GM23338 (cell line): ENCODE measurements around the gene NPDC1. TPM values are rescaled to one million over a fixed set of nuclear protein-coding genes. Genes with fewer than 3 reads are reported as not detected.

ENCODE experiments used
- ATAC-seq: fragments of 200-7000 bp; cut with Tn5 transposase; 3 replicates; pipeline ENCODE4 v1.9.1; 2020
- DNase-seq: peaks from one replicate; pipeline ENCODE4 v3.0.0-alpha.2; 2015; ENCODE audit warnings: low spot score
- H2AFZ ChIP-seq: fragments of 200-600 bp; sonication (generic); 2 replicates; pipeline ENCODE4 v1.8.0; 2016; ENCODE audit warnings: antibody characterized with exemption, mild to moderate bottlenecking, moderate library complexity
- H3F3A ChIP-seq: fragments of 200-600 bp; sonication (generic); replicated peaks from 2 replicates; pipeline ENCODE4 v1.8.0; 2017; ENCODE audit warnings: antibody characterized with exemption, mixed run types, low read depth
- H3K27ac ChIP-seq: fragments of 200-600 bp; sonication (generic); 2 replicates; pipeline ENCODE4 v1.6.1; 2016; ENCODE audit warnings: low read depth
- H3K27me3 ChIP-seq: fragments of 200-600 bp; sonication (generic); 2 replicates; pipeline ENCODE4 v1.8.0; 2016; ENCODE audit warnings: mild to moderate bottlenecking, mixed run types, moderate library complexity; ENCODE audit not compliant: insufficient read depth
- H3K36me3 ChIP-seq: fragments of 200-600 bp; sonication (generic); 2 replicates; pipeline ENCODE4 v1.8.0; 2016; ENCODE audit warnings: mild to moderate bottlenecking; ENCODE audit not compliant: insufficient read depth
- H3K4me1 ChIP-seq: fragments of 200-600 bp; sonication (generic); 2 replicates; pipeline ENCODE4 v1.8.0; 2016; ENCODE audit warnings: mild to moderate bottlenecking, moderate library complexity; ENCODE audit not compliant: insufficient read depth
- H3K4me2 ChIP-seq: fragments of 200-600 bp; sonication (generic); 2 replicates; pipeline ENCODE4 v1.7.1; 2017; ENCODE audit warnings: mixed run types
- H3K4me3 ChIP-seq: fragments of 200-600 bp; sonication (generic); 2 replicates; pipeline ENCODE4 v1.6.1; 2016; ENCODE audit warnings: mixed run types
- H3K79me2 ChIP-seq: fragments of 200-600 bp; sonication (generic); replicated peaks from 2 replicates; pipeline ENCODE4 v1.8.0; 2017; ENCODE audit warnings: mild to moderate bottlenecking; ENCODE audit not compliant: insufficient read depth
- H3K9me2 ChIP-seq: fragments of 200-600 bp; sonication (generic); 2 replicates; pipeline ENCODE4 v1.8.0; 2017; ENCODE audit not compliant: insufficient read depth
- H4K20me1 ChIP-seq: fragments of 200-600 bp; sonication (generic); replicated peaks from 2 replicates; pipeline ENCODE4 v1.8.0; 2017; ENCODE audit warnings: mild to moderate bottlenecking; ENCODE audit not compliant: insufficient read depth
- H3K27ac Mint-ChIP-seq: 2 replicates; pipeline ENCODE4 v1.8.0; 2020; ENCODE audit warnings: inconsistent platforms, mild to moderate bottlenecking, moderate library complexity, mixed read lengths
- H3K27me3 Mint-ChIP-seq: 3 replicates; pipeline ENCODE4 v1.8.0; 2022; ENCODE audit warnings: low read depth, mild to moderate bottlenecking, moderate library complexity, mixed read lengths, inconsistent platforms; ENCODE audit not compliant: insufficient read depth, poor library complexity
- H3K36me3 Mint-ChIP-seq: 3 replicates; pipeline ENCODE4 v1.8.0; 2021; ENCODE audit warnings: low read depth, mild to moderate bottlenecking, inconsistent platforms, moderate library complexity, mixed read lengths
- H3K4me1 Mint-ChIP-seq: 3 replicates; pipeline ENCODE4 v1.8.0; 2020; ENCODE audit warnings: mild to moderate bottlenecking, inconsistent platforms, mixed read lengths
- H3K4me3 Mint-ChIP-seq: 3 replicates; pipeline ENCODE4 v1.8.0; 2021; ENCODE audit warnings: moderate library complexity, mild to moderate bottlenecking, inconsistent platforms, mixed read lengths
- H3K9me3 Mint-ChIP-seq: 3 replicates; pipeline ENCODE4 v1.8.0; 2020; ENCODE audit warnings: moderate library complexity, mild to moderate bottlenecking, inconsistent platforms, mixed read lengths
- CREB1 ChIP-seq: fragments of 250-450 bp; sonication (Bioruptor Pico); IDR thresholded peaks from 2 replicates; pipeline ENCODE4 v1.5.0; 2020; ENCODE audit warnings: low read depth, mild to moderate bottlenecking, moderate library complexity
- EZH2 ChIP-seq: fragments of 200-600 bp; sonication (generic); IDR thresholded peaks from one replicate; pipeline ENCODE4 v1.8.0; 2017; ENCODE audit warnings: antibody characterized with exemption, mild to moderate bottlenecking, low read depth; ENCODE audit not compliant: unreplicated experiment
- EZH2phosphoT487 ChIP-seq: fragments of 200-600 bp; sonication (generic); IDR thresholded peaks from one replicate; pipeline ENCODE4 v1.8.1; 2018; ENCODE audit warnings: antibody characterized with exemption; ENCODE audit not compliant: unreplicated experiment
- JUNB ChIP-seq: IDR thresholded peaks from one replicate; pipeline ENCODE4 v1.6.1; 2016; ENCODE audit warnings: antibody characterized with exemption; ENCODE audit not compliant: unreplicated experiment
- NANOG ChIP-seq: IDR thresholded peaks from 2 replicates; pipeline ENCODE4 v1.6.1; 2016; ENCODE audit warnings: antibody characterized with exemption, borderline replicate concordance
- POLR2AphosphoS5 ChIP-seq: IDR thresholded peaks from 2 replicates; pipeline ENCODE4 v1.6.1; 2016; ENCODE audit warnings: antibody characterized with exemption, low read depth
- STAT1 ChIP-seq: IDR thresholded peaks from one replicate; pipeline ENCODE4 v1.6.1; 2016; ENCODE audit warnings: antibody characterized with exemption; ENCODE audit not compliant: unreplicated experiment
- ZNF114 ChIP-seq: fragments of 250-450 bp; sonication (Bioruptor Pico); IDR thresholded peaks from 2 replicates; pipeline ENCODE4 v1.5.0; 2020; ENCODE audit warnings: mild to moderate bottlenecking, moderate library complexity
- ZNF331 ChIP-seq: fragments of 250-450 bp; sonication (Bioruptor Pico); IDR thresholded peaks from 2 replicates; pipeline ENCODE4 v1.5.0; 2020; ENCODE audit warnings: low read depth, mild to moderate bottlenecking, moderate library complexity
- polyA plus RNA-seq: library from polyadenylated mRNA; unstranded; fragments of >200 nt; fragmentation: Nextera tagmentation; extraction: Ambion mirVana; gene quantifications from 2 replicates; pipeline ENCODE4 v1.2.1, GENCODE V29; 2016
- total RNA-seq: library from RNA; depleted of rRNA; stranded (reverse); fragments of >200 nt; shearing (Covaris generic); gene quantifications from 2 replicates; pipeline ENCODE4 v1.2.3, GENCODE V29; 2014
- TF ChIP-seq, protein P1 (sequence below): IDR thresholded peaks from 2 replicates; pipeline ENCODE4 v1.6.1; 2016; ENCODE audit warnings: antibody characterized with exemption
- TF ChIP-seq, protein P2 (sequence below): fragments of 250-450 bp; sonication (Bioruptor Pico); IDR thresholded peaks from 2 replicates; pipeline ENCODE4 v1.5.0; 2020; ENCODE audit warnings: mild to moderate bottlenecking, moderate library complexity
- TF ChIP-seq, protein P3 (sequence below), 2 experiments: fragments of 200-600 bp in 1 of 2; sonication (generic) in 1 of 2; conservative IDR thresholded peaks; 2 replicates each; pipeline versions ENCODE4 v1.5.1 to v1.6.1; 2016 to 2017; ENCODE audit warnings: antibody characterized with exemption in 2 of 2, low read depth in 2 of 2, mild to moderate bottlenecking in 2 of 2, moderate library complexity in 1 of 2

The NPDC1 gene
- total and polyA plus RNA-seq, 2 experiments from 2014 or later: 34.3 to 35.5 TPM

DNA sequence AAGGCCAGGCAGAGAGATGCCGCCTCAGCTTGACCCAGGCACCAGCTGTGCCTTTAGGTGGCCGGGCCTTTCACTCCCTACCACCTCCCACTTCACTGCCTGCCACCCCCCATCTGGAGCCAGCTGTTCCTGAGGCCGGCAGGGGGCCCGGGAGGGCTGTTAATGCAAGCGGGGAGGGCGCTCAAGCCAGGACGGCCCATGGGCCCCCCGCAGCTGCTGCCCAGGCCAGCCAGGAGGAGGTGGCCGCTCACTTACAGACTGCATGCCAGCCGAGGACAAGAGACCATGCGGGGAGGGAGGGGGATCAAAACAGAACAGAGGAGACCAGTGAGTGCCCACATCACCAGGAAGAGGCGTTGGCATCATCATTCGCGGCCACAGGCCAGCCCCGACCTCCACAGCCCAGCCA, 22.4 kb downstream of the NPDC1 start:
- no peak overlapping the region for H3K27ac Mint-ChIP-seq
- Histone ChIP-seq H2AFZ (no peak overlapping the region), H3K79me2 (no peaks in the 10 kb centered on the region), H3K4me3 (no peak overlapping the region), H3K27ac (no peak overlapping the region), H3K36me3 (no peaks in the 10 kb centered on the region), H3K9me2 (no peaks in the 10 kb centered on the region), H3K27me3 (peaks cover 14% of the 10 kb centered on the region), H3F3A (0 out of 2 replicates have a peak, but pooled peaks cover 3% of the 10 kb centered on the region), H3K4me2 (no peak overlapping the region), H4K20me1 (no peaks in the 10 kb centered on the region), H3K4me1 (peaks cover 7% of the 10 kb centered on the region; the same call in 1 of the 2 replicates)
- H3K4me1 Mint-ChIP-seq: no peaks in the 10 kb centered on the region; the same call in 2 of the 3 replicates
- no peaks in the 10 kb centered on the region for H3K36me3 Mint-ChIP-seq
- H3K4me3 Mint-ChIP-seq: no peak overlapping the region
- TF ChIP-seq CREB1 (CRISPR knock-in tag) (no peak), EZH2phosphoT487 (no peak)
- TF ChIP-seq, protein P1, sequence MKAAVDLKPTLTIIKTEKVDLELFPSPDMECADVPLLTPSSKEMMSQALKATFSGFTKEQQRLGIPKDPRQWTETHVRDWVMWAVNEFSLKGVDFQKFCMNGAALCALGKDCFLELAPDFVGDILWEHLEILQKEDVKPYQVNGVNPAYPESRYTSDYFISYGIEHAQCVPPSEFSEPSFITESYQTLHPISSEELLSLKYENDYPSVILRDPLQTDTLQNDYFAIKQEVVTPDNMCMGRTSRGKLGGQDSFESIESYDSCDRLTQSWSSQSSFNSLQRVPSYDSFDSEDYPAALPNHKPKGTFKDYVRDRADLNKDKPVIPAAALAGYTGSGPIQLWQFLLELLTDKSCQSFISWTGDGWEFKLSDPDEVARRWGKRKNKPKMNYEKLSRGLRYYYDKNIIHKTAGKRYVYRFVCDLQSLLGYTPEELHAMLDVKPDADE: no peak
- peaks cover 19% of the 10 kb centered on the region for H3K27me3 Mint-ChIP-seq
- no peaks in the 10 kb centered on the region for H3K9me3 Mint-ChIP-seq
- DNase-seq: no peak
- no peak for ATAC-seq

DNA sequence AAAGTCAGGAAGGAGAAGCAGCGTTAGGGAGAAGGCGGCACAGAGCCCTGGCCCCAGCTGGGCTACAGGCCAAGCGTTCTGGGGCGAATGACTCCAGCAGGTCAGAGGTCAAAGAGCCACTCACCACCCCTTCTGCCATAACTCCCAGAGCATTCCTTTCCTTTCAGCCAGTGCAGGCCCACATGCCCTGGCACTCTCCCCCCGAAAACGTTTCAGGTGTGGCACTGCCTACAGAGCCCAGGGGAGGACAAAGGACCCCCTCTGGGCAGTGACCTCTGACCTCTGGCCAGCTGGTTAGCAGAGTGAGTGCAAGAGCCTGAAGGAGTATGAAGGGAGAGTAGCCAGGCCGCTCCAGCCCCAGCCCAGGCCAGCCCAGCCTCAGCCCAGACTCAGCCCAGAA, 22.8 kb downstream of the NPDC1 start:
- Histone ChIP-seq H3K36me3 (no peaks in the 10 kb centered on the region), H3K27me3 (peaks cover 11% of the 10 kb centered on the region), H3K4me3 (no peak overlapping the region), H3K79me2 (no peaks in the 10 kb centered on the region), H2AFZ (no peak overlapping the region), H3K4me2 (no peak overlapping the region), H3F3A (0 out of 2 replicates have a peak, but pooled peaks cover 3% of the 10 kb centered on the region), H3K4me1 (peaks cover 7% of the 10 kb centered on the region; the same call in 1 of the 2 replicates), H3K27ac (no peak overlapping the region), H4K20me1 (no peaks in the 10 kb centered on the region), H3K9me2 (no peaks in the 10 kb centered on the region)
- Mint-ChIP-seq H3K27ac (no peak overlapping the region), H3K9me3 (no peaks in the 10 kb centered on the region), H3K4me3 (no peak overlapping the region), H3K36me3 (no peaks in the 10 kb centered on the region), H3K27me3 (peaks cover 18% of the 10 kb centered on the region), H3K4me1 (no peaks in the 10 kb centered on the region; the same call in 2 of the 3 replicates)
- ATAC-seq: no peak
- no peak for DNase-seq
- TF ChIP-seq POLR2AphosphoS5 (no peak), CREB1 (CRISPR knock-in tag) (no peak), ZNF114 (CRISPR knock-in tag) (no peak), STAT1 (no peak), EZH2phosphoT487 (no peak), JUNB (no peak), ZNF331 (CRISPR knock-in tag) (no peak), EZH2 (no peak), NANOG (no peak)
- TF ChIP-seq, protein P1: no peak
- TF ChIP-seq, protein P2, sequence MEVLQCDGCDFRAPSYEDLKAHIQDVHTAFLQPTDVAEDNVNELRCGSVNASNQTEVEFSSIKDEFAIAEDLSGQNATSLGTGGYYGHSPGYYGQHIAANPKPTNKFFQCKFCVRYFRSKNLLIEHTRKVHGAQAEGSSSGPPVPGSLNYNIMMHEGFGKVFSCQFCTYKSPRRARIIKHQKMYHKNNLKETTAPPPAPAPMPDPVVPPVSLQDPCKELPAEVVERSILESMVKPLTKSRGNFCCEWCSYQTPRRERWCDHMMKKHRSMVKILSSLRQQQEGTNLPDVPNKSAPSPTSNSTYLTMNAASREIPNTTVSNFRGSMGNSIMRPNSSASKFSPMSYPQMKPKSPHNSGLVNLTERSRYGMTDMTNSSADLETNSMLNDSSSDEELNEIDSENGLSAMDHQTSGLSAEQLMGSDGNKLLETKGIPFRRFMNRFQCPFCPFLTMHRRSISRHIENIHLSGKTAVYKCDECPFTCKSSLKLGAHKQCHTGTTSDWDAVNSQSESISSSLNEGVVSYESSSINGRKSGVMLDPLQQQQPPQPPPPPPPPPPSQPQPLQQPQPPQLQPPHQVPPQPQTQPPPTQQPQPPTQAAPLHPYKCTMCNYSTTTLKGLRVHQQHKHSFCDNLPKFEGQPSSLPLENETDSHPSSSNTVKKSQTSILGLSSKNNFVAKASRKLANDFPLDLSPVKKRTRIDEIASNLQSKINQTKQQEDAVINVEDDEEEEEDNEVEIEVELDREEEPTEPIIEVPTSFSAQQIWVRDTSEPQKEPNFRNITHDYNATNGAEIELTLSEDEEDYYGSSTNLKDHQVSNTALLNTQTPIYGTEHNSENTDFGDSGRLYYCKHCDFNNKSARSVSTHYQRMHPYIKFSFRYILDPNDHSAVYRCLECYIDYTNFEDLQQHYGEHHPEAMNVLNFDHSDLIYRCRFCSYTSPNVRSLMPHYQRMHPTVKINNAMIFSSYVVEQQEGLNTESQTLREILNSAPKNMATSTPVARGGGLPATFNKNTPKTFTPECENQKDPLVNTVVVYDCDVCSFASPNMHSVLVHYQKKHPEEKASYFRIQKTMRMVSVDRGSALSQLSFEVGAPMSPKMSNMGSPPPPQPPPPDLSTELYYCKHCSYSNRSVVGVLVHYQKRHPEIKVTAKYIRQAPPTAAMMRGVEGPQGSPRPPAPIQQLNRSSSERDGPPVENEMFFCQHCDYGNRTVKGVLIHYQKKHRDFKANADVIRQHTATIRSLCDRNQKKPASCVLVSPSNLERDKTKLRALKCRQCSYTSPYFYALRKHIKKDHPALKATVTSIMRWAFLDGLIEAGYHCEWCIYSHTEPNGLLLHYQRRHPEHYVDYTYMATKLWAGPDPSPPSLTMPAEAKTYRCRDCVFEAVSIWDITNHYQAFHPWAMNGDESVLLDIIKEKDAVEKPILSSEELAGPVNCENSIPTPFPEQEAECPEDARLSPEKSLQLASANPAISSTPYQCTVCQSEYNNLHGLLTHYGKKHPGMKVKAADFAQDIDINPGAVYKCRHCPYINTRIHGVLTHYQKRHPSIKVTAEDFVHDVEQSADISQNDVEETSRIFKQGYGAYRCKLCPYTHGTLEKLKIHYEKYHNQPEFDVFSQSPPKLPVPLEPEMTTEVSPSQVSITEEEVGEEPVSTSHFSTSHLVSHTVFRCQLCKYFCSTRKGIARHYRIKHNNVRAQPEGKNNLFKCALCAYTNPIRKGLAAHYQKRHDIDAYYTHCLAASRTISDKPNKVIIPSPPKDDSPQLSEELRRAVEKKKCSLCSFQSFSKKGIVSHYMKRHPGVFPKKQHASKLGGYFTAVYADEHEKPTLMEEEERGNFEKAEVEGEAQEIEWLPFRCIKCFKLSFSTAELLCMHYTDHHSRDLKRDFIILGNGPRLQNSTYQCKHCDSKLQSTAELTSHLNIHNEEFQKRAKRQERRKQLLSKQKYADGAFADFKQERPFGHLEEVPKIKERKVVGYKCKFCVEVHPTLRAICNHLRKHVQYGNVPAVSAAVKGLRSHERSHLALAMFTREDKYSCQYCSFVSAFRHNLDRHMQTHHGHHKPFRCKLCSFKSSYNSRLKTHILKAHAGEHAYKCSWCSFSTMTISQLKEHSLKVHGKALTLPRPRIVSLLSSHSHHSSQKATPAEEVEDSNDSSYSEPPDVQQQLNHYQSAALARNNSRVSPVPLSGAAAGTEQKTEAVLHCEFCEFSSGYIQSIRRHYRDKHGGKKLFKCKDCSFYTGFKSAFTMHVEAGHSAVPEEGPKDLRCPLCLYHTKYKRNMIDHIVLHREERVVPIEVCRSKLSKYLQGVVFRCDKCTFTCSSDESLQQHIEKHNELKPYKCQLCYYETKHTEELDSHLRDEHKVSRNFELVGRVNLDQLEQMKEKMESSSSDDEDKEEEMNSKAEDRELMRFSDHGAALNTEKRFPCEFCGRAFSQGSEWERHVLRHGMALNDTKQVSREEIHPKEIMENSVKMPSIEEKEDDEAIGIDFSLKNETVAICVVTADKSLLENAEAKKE (CRISPR knock-in tag): no peak
- TF ChIP-seq, protein P3, sequence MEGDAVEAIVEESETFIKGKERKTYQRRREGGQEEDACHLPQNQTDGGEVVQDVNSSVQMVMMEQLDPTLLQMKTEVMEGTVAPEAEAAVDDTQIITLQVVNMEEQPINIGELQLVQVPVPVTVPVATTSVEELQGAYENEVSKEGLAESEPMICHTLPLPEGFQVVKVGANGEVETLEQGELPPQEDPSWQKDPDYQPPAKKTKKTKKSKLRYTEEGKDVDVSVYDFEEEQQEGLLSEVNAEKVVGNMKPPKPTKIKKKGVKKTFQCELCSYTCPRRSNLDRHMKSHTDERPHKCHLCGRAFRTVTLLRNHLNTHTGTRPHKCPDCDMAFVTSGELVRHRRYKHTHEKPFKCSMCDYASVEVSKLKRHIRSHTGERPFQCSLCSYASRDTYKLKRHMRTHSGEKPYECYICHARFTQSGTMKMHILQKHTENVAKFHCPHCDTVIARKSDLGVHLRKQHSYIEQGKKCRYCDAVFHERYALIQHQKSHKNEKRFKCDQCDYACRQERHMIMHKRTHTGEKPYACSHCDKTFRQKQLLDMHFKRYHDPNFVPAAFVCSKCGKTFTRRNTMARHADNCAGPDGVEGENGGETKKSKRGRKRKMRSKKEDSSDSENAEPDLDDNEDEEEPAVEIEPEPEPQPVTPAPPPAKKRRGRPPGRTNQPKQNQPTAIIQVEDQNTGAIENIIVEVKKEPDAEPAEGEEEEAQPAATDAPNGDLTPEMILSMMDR (conservative IDR thresholded peaks at IDR 0.05; ENCODE audit: low read depth in 2 of 2): no peak
